BE2C (cell line): ENCODE data around the gene SNX13.

Source experiments
- DNase-seq: peaks from one replicate; pipeline ENCODE4 v3.0.0-alpha.2; 2020
- H3K27me3 ChIP-seq: fragments of 250-450 bp; sonication (Bioruptor Pico); 2 replicates; pipeline ENCODE4 v1.5.1; 2020; ENCODE audit warnings: mild to moderate bottlenecking
- H3K36me3 ChIP-seq: fragments of 250-450 bp; sonication (Bioruptor Pico); 2 replicates; pipeline ENCODE4 v1.5.1; 2020; ENCODE audit warnings: mild to moderate bottlenecking
- H3K4me1 ChIP-seq: fragments of 250-450 bp; sonication (Bioruptor Pico); 2 replicates; pipeline ENCODE4 v1.5.1; 2020
- H3K4me3 ChIP-seq: 2 replicates; pipeline ENCODE4 v1.5.1; 2011; ENCODE audit warnings: low read depth, low read length
- H3K9me3 ChIP-seq: fragments of 250-450 bp; sonication (Bioruptor Pico); 2 replicates; pipeline ENCODE4 v1.5.1; 2020
- TF ChIP-seq, protein P1 (sequence below): IDR thresholded peaks from 2 replicates; pipeline ENCODE4 v1.5.1; 2012; ENCODE audit warnings: mild to moderate bottlenecking, low read depth, low read length

The SNX13 gene

GRCh38 chr7:17943006-17943405 lies 2.7 kb upstream of the SNX13 start:
- Histone ChIP-seq H3K4me3 (no peak overlapping the region), H3K4me1 (0 out of 2 replicates have a peak, but pooled peaks cover 2% of the 10 kb centered on the region), H3K9me3 (no peaks in the 10 kb centered on the region), H3K27me3 (peaks cover 5% of the 10 kb centered on the region; the same call in 1 of the 2 replicates), H3K36me3 (no peaks in the 10 kb centered on the region)
- TF ChIP-seq, protein P1, sequence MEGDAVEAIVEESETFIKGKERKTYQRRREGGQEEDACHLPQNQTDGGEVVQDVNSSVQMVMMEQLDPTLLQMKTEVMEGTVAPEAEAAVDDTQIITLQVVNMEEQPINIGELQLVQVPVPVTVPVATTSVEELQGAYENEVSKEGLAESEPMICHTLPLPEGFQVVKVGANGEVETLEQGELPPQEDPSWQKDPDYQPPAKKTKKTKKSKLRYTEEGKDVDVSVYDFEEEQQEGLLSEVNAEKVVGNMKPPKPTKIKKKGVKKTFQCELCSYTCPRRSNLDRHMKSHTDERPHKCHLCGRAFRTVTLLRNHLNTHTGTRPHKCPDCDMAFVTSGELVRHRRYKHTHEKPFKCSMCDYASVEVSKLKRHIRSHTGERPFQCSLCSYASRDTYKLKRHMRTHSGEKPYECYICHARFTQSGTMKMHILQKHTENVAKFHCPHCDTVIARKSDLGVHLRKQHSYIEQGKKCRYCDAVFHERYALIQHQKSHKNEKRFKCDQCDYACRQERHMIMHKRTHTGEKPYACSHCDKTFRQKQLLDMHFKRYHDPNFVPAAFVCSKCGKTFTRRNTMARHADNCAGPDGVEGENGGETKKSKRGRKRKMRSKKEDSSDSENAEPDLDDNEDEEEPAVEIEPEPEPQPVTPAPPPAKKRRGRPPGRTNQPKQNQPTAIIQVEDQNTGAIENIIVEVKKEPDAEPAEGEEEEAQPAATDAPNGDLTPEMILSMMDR = no peak
- DNase-seq = no peak

DNA sequence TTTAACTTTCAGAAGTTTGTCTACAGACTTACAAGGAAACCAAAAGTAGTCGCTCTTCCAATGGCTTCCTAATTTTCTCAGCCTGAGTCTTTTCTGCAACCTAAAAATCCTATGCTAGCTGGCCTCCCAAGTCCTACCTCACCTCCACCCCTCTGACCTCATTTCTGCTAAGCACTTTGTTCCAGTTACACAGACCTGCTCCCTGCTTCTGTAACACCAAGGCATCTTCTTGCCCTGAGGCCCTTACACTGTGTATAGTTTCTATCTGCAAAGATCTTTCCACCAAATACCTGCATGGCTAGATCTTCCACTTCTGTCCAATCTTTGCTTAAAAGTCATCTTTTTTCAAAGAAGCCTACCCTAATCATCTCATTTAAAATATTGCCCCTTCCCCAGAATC lies 1.9 kb upstream of the SNX13 start:
- no peaks in the 10 kb centered on the region for H3K36me3 ChIP-seq
- H3K4me3 ChIP-seq = no peak overlapping the region
- H3K4me1 ChIP-seq = 0 out of 2 replicates have a peak, but pooled peaks cover 2% of the 10 kb centered on the region
- H3K27me3 ChIP-seq = peaks cover 1% of the 10 kb centered on the region; the same call in 1 of the 2 replicates
- no peak for DNase-seq
- TF ChIP-seq, protein P1 = no peak
- H3K9me3 ChIP-seq = no peaks in the 10 kb centered on the region

- no peaks in the 10 kb centered on the region; the same call in 1 of the 2 replicates for H3K27me3 ChIP-seq
- no peaks in the 10 kb centered on the region for H3K9me3 ChIP-seq
- DNase-seq = no peak
- 0 out of 2 replicates have a peak, but pooled peaks cover 2% of the 10 kb centered on the region for H3K4me1 ChIP-seq
- peak overlapping the region; percentile 95 for H3K4me3 ChIP-seq
- TF ChIP-seq, protein P1 = no peak
- no peaks in the 10 kb centered on the region for H3K36me3 ChIP-seq
Observed at GRCh38 chr7:17940951-17941431, 697 bp upstream of the SNX13 start.

- H3K27me3 ChIP-seq = no peaks in the 10 kb centered on the region; the same call in 1 of the 2 replicates
- 0 out of 2 replicates have a peak, but pooled peaks cover 2% of the 10 kb centered on the region for H3K4me1 ChIP-seq
- peak; percentile 48 for DNase-seq
- TF ChIP-seq, protein P1 = no peak
- H3K36me3 ChIP-seq = no peaks in the 10 kb centered on the region
- no peaks in the 10 kb centered on the region for H3K9me3 ChIP-seq
- peak overlapping the region; percentile 95 for H3K4me3 ChIP-seq
Observed at GRCh38 chr7:17939606-17940301, 540 bp downstream of the SNX13 start.

- TF ChIP-seq, protein P1 = no peak
- H3K4me1 ChIP-seq = 0 out of 2 replicates have a peak, but pooled peaks cover 2% of the 10 kb centered on the region
- DNase-seq = no peak
- no peaks in the 10 kb centered on the region for H3K9me3 ChIP-seq
- H3K27me3 ChIP-seq = no peaks in the 10 kb centered on the region; the same call in 1 of the 2 replicates
- no peaks in the 10 kb centered on the region for H3K36me3 ChIP-seq
- peak overlapping the region; percentile 95 for H3K4me3 ChIP-seq
Observed at GRCh38 chr7:17939211-17939605, 1.1 kb downstream of the SNX13 start.

- TF ChIP-seq, protein P1 = no peak
Observed at GRCh38 chr7:17937506-17938120, 2.7 kb downstream of the SNX13 start.

More at GRCh38 chr7:17937506-17938120, 2.7 kb downstream of the SNX13 start:
- Histone ChIP-seq H3K4me1 (0 out of 2 replicates have a peak, but pooled peaks cover 2% of the 10 kb centered on the region), H3K27me3 (no peaks in the 10 kb centered on the region; the same call in 1 of the 2 replicates), H3K9me3 (no peaks in the 10 kb centered on the region), H3K4me3 (no peak overlapping the region), H3K36me3 (no peaks in the 10 kb centered on the region)
- no peak for DNase-seq
